Left lobe of liver (tissue), 2 donors: ENCODE measurements around the gene FAM118B. TPM values are rescaled to one million over a fixed set of nuclear protein-coding genes. Genes with fewer than 3 reads are reported as not detected.

Experiments
- ATAC-seq: fragments of 200-7000 bp; cut with Tn5 transposase; one replicate; pipeline ENCODE4 v1.9.1; 2020; ENCODE audit warnings: mild to moderate bottlenecking, moderate library complexity
- DNase-seq: peaks from one replicate; pipeline ENCODE4 v3.0.0-alpha.2; 2020; ENCODE audit warnings: low spot score
- total RNA-seq: library from RNA; stranded (reverse); gene quantifications from one replicate; pipeline ENCODE4 v1.2.1, GENCODE V29; 2021
- donor health status: DM: no; HTN: no; CAD: no; lungs with moderate emphysema.
- donor health status: DM: no; HTN: yes; CAD: no.

Gene FAM118B
- total RNA-seq, 1 donor from 2014 or later = 4.8 TPM

- ATAC-seq (no peak), DNase-seq (no peak)
Observed at GRCh38 chr11:126186025-126186698, 25.4 kb upstream of the FAM118B start.

GRCh38 chr11:126186708-126187529, 24.7 kb upstream of the FAM118B start:
- ATAC-seq (peak; percentile 34), DNase-seq (no peak)

GRCh38 chr11:126188332-126189108, 23.1 kb upstream of the FAM118B start:
- ATAC-seq = no peak
- no peak for DNase-seq

GRCh38 chr11:126189109-126189929, 22.3 kb upstream of the FAM118B start:
- ATAC-seq (no peak), DNase-seq (no peak)

GRCh38 chr11:126190792-126191191, 20.8 kb upstream of the FAM118B start:
- DNase-seq = peak; percentile 79
- peak; percentile 85 for ATAC-seq

GRCh38 chr11:126191379-126192073, 20.1 kb upstream of the FAM118B start:
- no peak for ATAC-seq
- DNase-seq = no peak

- no peak for DNase-seq
- no peak for ATAC-seq
Observed at GRCh38 chr11:126192361-126192760, 19.2 kb upstream of the FAM118B start.

- no peak for ATAC-seq
- DNase-seq = no peak
Observed at GRCh38 chr11:126193038-126193478, 18.5 kb upstream of the FAM118B start.

GRCh38 chr11:126194121-126194543, 17.4 kb upstream of the FAM118B start:
- ATAC-seq (peak; percentile 67), DNase-seq (no peak)

GRCh38 chr11:126195119-126195518, 16.5 kb upstream of the FAM118B start:
- DNase-seq = no peak
- no peak for ATAC-seq

GRCh38 chr11:126197277-126197939, 14.2 kb upstream of the FAM118B start:
- ATAC-seq (peak; percentile 87), DNase-seq (peak; percentile 60)

GRCh38 chr11:126198648-126199047, 12.9 kb upstream of the FAM118B start:
- ATAC-seq (no peak), DNase-seq (no peak)

GRCh38 chr11:126202646-126203359, 8.8 kb upstream of the FAM118B start:
- ATAC-seq (peak; percentile 95), DNase-seq (peak; percentile 84)

GRCh38 chr11:126205359-126205758, 6.2 kb upstream of the FAM118B start:
- DNase-seq (no peak), ATAC-seq (no peak)

GRCh38 chr11:126207896-126208295, 3.7 kb upstream of the FAM118B start:
- DNase-seq (no peak), ATAC-seq (no peak)

- DNase-seq = no peak
- ATAC-seq = no peak
Observed at GRCh38 chr11:126210871-126211235, 729 bp upstream of the FAM118B start.

- DNase-seq (no peak), ATAC-seq (no peak)
Observed at GRCh38 chr11:126212089-126212660, 593 bp downstream of the FAM118B start.

- no peak for ATAC-seq
- no peak for DNase-seq
Observed at GRCh38 chr11:126214441-126214840, 2.9 kb downstream of the FAM118B start.
